NCI-H2029 (cell line): ENCODE measurements around the gene FCSK.
"Not testable (repeated sequence)": the region's sequence is repeated elsewhere in the genome, so short reads cannot be mapped to it uniquely, and the experiment has no call there.

Experiments used
- DNase-seq: peaks from one replicate; lab custom pipeline; 2025; lab: John Stamatoyannopoulos, UW

FCSK gene

GRCh38 chr16:70454222-70455034 lies at the start of gene FCSK:
Gene FCSK (plus strand): TSS chr16:70454595. CDS start chr16:70463191, 8,596 bp downstream.
- no peak for DNase-seq

GRCh38 chr16:70406104-70406503 lies 48.3 kb upstream of the FCSK start:
- DNase-seq: not testable (repeated sequence)

- no peak for DNase-seq
Measured at GRCh38 chr16:70407811-70408274, 46.6 kb upstream of the FCSK start.

GRCh38 chr16:70410734-70411133 lies 43.7 kb upstream of the FCSK start:
- no peak for DNase-seq

- DNase-seq: no peak
Measured at GRCh38 chr16:70412385-70412784, 42.0 kb upstream of the FCSK start.

GRCh38 chr16:70413572-70413971 lies 40.8 kb upstream of the FCSK start:
- not testable (repeated sequence) for DNase-seq

GRCh38 chr16:70416748-70417616 lies 37.4 kb upstream of the FCSK start:
- DNase-seq: no peak

- DNase-seq: no peak
Measured at GRCh38 chr16:70417661-70418060, 36.7 kb upstream of the FCSK start.

GRCh38 chr16:70418274-70418992 lies 36.0 kb upstream of the FCSK start:
- no peak for DNase-seq

GRCh38 chr16:70418993-70419318 lies 35.4 kb upstream of the FCSK start:
- DNase-seq: no peak

- no peak for DNase-seq
Measured at GRCh38 chr16:70419384-70420327, 34.7 kb upstream of the FCSK start.

GRCh38 chr16:70421014-70421413 lies 33.4 kb upstream of the FCSK start:
- no peak for DNase-seq

- no peak for DNase-seq
Measured at GRCh38 chr16:70421473-70422311, 32.7 kb upstream of the FCSK start.

- DNase-seq: no peak
Measured at GRCh38 chr16:70422543-70422942, 31.9 kb upstream of the FCSK start.

GRCh38 chr16:70427786-70428177 lies 26.6 kb upstream of the FCSK start:
- no peak for DNase-seq

GRCh38 chr16:70428178-70428998 lies 26.0 kb upstream of the FCSK start:
- peak; percentile 66 for DNase-seq

GRCh38 chr16:70429888-70430666 lies 24.3 kb upstream of the FCSK start:
- no peak for DNase-seq

- no peak for DNase-seq
Measured at GRCh38 chr16:70430667-70431536, 23.5 kb upstream of the FCSK start.
